HK-2 (cell line): ENCODE measurements around the gene RTN1.

Experiments used
- DNase-seq: peaks from one replicate; pipeline ENCODE4 v3.0.0-alpha.2; 2018; ENCODE audit not compliant: unreplicated experiment

The RTN1 gene

GRCh38 chr14:59849411-59850130 lies 21.0 kb downstream of the RTN1 start:
- no peak for DNase-seq

- no peak for DNase-seq
Measured at GRCh38 chr14:59848671-59849070, 21.9 kb downstream of the RTN1 start.

- no peak for DNase-seq
Measured at GRCh38 chr14:59847711-59848110, 22.9 kb downstream of the RTN1 start.

- no peak for DNase-seq
Measured at GRCh38 chr14:59846595-59846994, 24.0 kb downstream of the RTN1 start.

GRCh38 chr14:59845245-59845644 lies 25.3 kb downstream of the RTN1 start:
- DNase-seq, result no peak

- no peak for DNase-seq
Measured at GRCh38 chr14:59844186-59844812, 26.3 kb downstream of the RTN1 start.

- DNase-seq, result no peak
Measured at GRCh38 chr14:59836116-59836515, 34.5 kb downstream of the RTN1 start.

- DNase-seq, result no peak
Measured at GRCh38 chr14:59832653-59833294, 37.8 kb downstream of the RTN1 start.

- no peak for DNase-seq
Measured at GRCh38 chr14:59831121-59831730, 39.4 kb downstream of the RTN1 start.

GRCh38 chr14:59830338-59830734 lies 40.2 kb downstream of the RTN1 start:
- no peak for DNase-seq

- DNase-seq, result no peak
Measured at GRCh38 chr14:59829469-59830337, 40.9 kb downstream of the RTN1 start.

- no peak for DNase-seq
Measured at GRCh38 chr14:59828276-59828675, 42.3 kb downstream of the RTN1 start.

GRCh38 chr14:59827401-59827800 lies 43.2 kb downstream of the RTN1 start:
- DNase-seq, result no peak

- no peak for DNase-seq
Measured at GRCh38 chr14:59826150-59826549, 44.4 kb downstream of the RTN1 start.

GRCh38 chr14:59823179-59823578 lies 47.4 kb downstream of the RTN1 start:
- no peak for DNase-seq

- no peak for DNase-seq
Measured at GRCh38 chr14:59819446-59820088, 51.0 kb downstream of the RTN1 start.

GRCh38 chr14:59816941-59817340 lies 53.6 kb downstream of the RTN1 start:
- no peak for DNase-seq

- no peak for DNase-seq
Measured at GRCh38 chr14:59814988-59815387, 55.6 kb downstream of the RTN1 start.

- no peak for DNase-seq
Measured at GRCh38 chr14:59811815-59812214, 58.8 kb downstream of the RTN1 start.

GRCh38 chr14:59811073-59811472 lies 59.5 kb downstream of the RTN1 start:
- no peak for DNase-seq

GRCh38 chr14:59803052-59803540 lies 67.5 kb downstream of the RTN1 start:
- DNase-seq, result no peak
